ENCODE data around the gene ABCA13.

The ABCA13 gene

DNA sequence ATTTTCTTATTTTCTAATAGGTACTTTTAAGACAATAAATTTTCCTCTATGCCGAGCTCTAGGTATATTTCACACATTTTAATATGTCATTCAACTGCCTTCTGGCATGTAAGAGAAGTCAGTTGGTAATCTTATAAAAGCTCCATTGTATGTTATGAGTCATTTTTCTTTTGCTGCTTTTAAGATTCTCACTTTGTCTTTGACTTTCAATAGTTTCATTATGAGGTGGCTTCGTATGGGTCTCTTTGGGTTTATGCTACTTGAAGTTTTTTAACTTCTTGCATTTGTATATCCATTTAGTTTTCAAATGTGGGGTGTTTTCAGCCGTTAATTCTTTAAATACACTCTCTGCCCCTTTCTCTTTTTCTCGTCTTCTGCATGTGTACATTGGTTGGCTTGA lies 80.5 kb downstream of the ABCA13 start:
- Histone ChIP-seq H3K36me3 (ENCODE audit: insufficient read depth, low read length) (no peaks in the 10 kb centered on the region), H3F3A (ENCODE audit: low read depth) (no peaks in the 10 kb centered on the region), H3K27me3 (ENCODE audit: insufficient read depth, low read length, poor library complexity, severe bottlenecking) (no peaks in the 10 kb centered on the region), H3K4me3 (ENCODE audit: low read length, poor library complexity, severe bottlenecking) (no peak overlapping the region), H2AFZ (ENCODE audit: low read length) (no peak overlapping the region), H3K79me2 (ENCODE audit: insufficient read depth, low read length) (no peaks in the 10 kb centered on the region), H3K9ac (ENCODE audit: low read depth, low read length, poor library complexity, severe bottlenecking) (no peak overlapping the region), H4K20me1 (ENCODE audit: insufficient read depth, low read length, poor library complexity, severe bottlenecking) (no peaks in the 10 kb centered on the region), H3K9me3 (ENCODE audit: insufficient read depth, low read depth, low read length) (no peaks in the 10 kb centered on the region), H3K4me2 (ENCODE audit: low read depth, low read length, poor library complexity, severe bottlenecking) (no peak overlapping the region), H3K9me2 (replicated peaks; ENCODE audit: low read depth, low read length) (no peaks in the 10 kb centered on the region), H3K4me1 (ENCODE audit: insufficient read depth, low read length, poor library complexity, severe bottlenecking) (no peaks in the 10 kb centered on the region)
- TF ChIP-seq, protein P1, sequence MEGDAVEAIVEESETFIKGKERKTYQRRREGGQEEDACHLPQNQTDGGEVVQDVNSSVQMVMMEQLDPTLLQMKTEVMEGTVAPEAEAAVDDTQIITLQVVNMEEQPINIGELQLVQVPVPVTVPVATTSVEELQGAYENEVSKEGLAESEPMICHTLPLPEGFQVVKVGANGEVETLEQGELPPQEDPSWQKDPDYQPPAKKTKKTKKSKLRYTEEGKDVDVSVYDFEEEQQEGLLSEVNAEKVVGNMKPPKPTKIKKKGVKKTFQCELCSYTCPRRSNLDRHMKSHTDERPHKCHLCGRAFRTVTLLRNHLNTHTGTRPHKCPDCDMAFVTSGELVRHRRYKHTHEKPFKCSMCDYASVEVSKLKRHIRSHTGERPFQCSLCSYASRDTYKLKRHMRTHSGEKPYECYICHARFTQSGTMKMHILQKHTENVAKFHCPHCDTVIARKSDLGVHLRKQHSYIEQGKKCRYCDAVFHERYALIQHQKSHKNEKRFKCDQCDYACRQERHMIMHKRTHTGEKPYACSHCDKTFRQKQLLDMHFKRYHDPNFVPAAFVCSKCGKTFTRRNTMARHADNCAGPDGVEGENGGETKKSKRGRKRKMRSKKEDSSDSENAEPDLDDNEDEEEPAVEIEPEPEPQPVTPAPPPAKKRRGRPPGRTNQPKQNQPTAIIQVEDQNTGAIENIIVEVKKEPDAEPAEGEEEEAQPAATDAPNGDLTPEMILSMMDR (conservative IDR thresholded peaks at IDR 0.05; ENCODE audit: low read length) = no peak
- TF ChIP-seq EZH2phosphoT487 (IDR thresholded peaks at IDR 0.05; ENCODE audit: borderline replicate concordance) = no peak

GRCh38 chr7:48252995-48253394 lies 81.7 kb downstream of the ABCA13 start:
- Histone ChIP-seq H3K4me2 (ENCODE audit: low read depth, low read length, poor library complexity, severe bottlenecking) (no peak overlapping the region), H3K9ac (ENCODE audit: low read depth, low read length, poor library complexity, severe bottlenecking) (no peak overlapping the region), H3K4me1 (ENCODE audit: insufficient read depth, low read length, poor library complexity, severe bottlenecking) (no peaks in the 10 kb centered on the region)

DNA sequence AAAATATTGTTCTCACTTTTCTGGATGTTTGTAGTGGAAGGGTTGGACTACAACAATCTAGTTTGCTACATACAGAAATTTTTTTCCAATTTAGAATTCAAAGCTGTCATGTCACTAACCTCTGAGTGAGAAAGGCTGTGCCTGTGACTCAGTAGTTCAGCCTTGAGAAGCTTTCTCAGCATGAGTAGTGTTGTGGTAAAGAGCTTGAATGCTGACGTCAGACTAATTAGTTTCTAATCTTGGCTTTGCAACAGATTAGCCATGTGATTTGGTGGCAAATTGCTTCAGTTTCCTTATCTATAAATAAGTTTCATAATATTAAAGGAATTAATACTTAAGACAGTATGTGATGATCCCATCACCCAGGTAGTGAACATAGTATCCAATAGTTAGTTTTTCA lies 83.8 kb downstream of the ABCA13 start:
- Histone ChIP-seq H3K4me2 (ENCODE audit: low read depth, low read length, poor library complexity, severe bottlenecking) (no peak overlapping the region), H3K9me3 (ENCODE audit: insufficient read depth, low read depth, low read length) (no peaks in the 10 kb centered on the region), H3K4me3 (ENCODE audit: low read length, poor library complexity, severe bottlenecking) (no peak overlapping the region), H3K9ac (ENCODE audit: low read depth, low read length, poor library complexity, severe bottlenecking) (no peak overlapping the region), H3K4me1 (ENCODE audit: insufficient read depth, low read length, poor library complexity, severe bottlenecking) (no peaks in the 10 kb centered on the region), H3K79me2 (ENCODE audit: insufficient read depth, low read length) (no peaks in the 10 kb centered on the region), H3K36me3 (ENCODE audit: insufficient read depth, low read length) (no peaks in the 10 kb centered on the region), H4K20me1 (ENCODE audit: insufficient read depth, low read length, poor library complexity, severe bottlenecking) (no peaks in the 10 kb centered on the region), H3K9me2 (replicated peaks; ENCODE audit: low read depth, low read length) (no peaks in the 10 kb centered on the region), H3F3A (ENCODE audit: low read depth) (no peaks in the 10 kb centered on the region), H3K27me3 (ENCODE audit: insufficient read depth, low read length, poor library complexity, severe bottlenecking) (no peaks in the 10 kb centered on the region), H2AFZ (ENCODE audit: low read length) (no peak overlapping the region)
- TF ChIP-seq, protein P1 (conservative IDR thresholded peaks at IDR 0.05; ENCODE audit: low read length) = no peak
- no peak for TF ChIP-seq EZH2phosphoT487 (IDR thresholded peaks at IDR 0.05; ENCODE audit: borderline replicate concordance)

More at GRCh38 chr7:48252995-48253394, 81.7 kb downstream of the ABCA13 start:
- H3K27me3 ChIP-seq (ENCODE audit: insufficient read depth, low read length, poor library complexity, severe bottlenecking) = no peaks in the 10 kb centered on the region
- no peak overlapping the region for H3K4me3 ChIP-seq (ENCODE audit: low read length, poor library complexity, severe bottlenecking)
- no peak for TF ChIP-seq EZH2phosphoT487 (IDR thresholded peaks at IDR 0.05; ENCODE audit: borderline replicate concordance)
- TF ChIP-seq, protein P1 (conservative IDR thresholded peaks at IDR 0.05; ENCODE audit: low read length) = no peak
- H2AFZ ChIP-seq (ENCODE audit: low read length) = no peak overlapping the region
- no peaks in the 10 kb centered on the region for H3K9me2 ChIP-seq (replicated peaks; ENCODE audit: low read depth, low read length)
- H4K20me1 ChIP-seq (ENCODE audit: insufficient read depth, low read length, poor library complexity, severe bottlenecking) = no peaks in the 10 kb centered on the region
- H3K36me3 ChIP-seq (ENCODE audit: insufficient read depth, low read length) = no peaks in the 10 kb centered on the region
- no peaks in the 10 kb centered on the region for H3K79me2 ChIP-seq (ENCODE audit: insufficient read depth, low read length)
- H3K9me3 ChIP-seq (ENCODE audit: insufficient read depth, low read depth, low read length) = no peaks in the 10 kb centered on the region
- H3F3A ChIP-seq (ENCODE audit: low read depth) = no peaks in the 10 kb centered on the region

Data from Loucy (cell line).